ENCODE data around the gene RNF215. TPM values are rescaled to one million over a fixed set of nuclear protein-coding genes. Genes with fewer than 3 reads are reported as not detected.

The RNF215 gene
- total RNA-seq, 2 experiments from 2014 or later, result 7.1 to 7.2 TPM

- no peak overlapping the region for H3K4me3 Mint-ChIP-seq
- H3K36me3 Mint-ChIP-seq (ENCODE audit: low read depth), result no peaks in the 10 kb centered on the region
- no peak for TF ChIP-seq CTCF (IDR thresholded peaks at IDR 0.05)
- ChIA-PET CTCF (interaction anchor here (0.9 to 1.1 kb wide), 2 partner anchors 18 to 85 kb away, joined by 3 to 4 read pairs; no protein-coding TSS in a partner anchor), POLR2A (interaction anchor here (0.9 to 1.2 kb wide), 3 partner anchors 12 to 86 kb away, joined by 3 read pairs; no protein-coding TSS in a partner anchor)
- ATAC-seq (no peak), DNase-seq (no peak)
- H3K27me3 Mint-ChIP-seq, result no peaks in the 10 kb centered on the region
- no peak overlapping the region for H3K27ac Mint-ChIP-seq
- intact Hi-C loops (cut with micrococcal nuclease), result no loop called here
- H3K9me3 Mint-ChIP-seq, result no peaks in the 10 kb centered on the region
- no peaks in the 10 kb centered on the region for H3K4me1 Mint-ChIP-seq (ENCODE audit: low read depth)
These were observed 13.6 kb downstream of the RNF215 start for GRCh38 chr22:30373331-30374325.

GRCh38 chr22:30372915-30373314 lies 14.3 kb downstream of the RNF215 start:
- POLR2A ChIA-PET, result interaction anchor here (1.0 kb wide), 1 partner anchor 13 kb away, joined by 3 read pairs; no protein-coding TSS in a partner anchor
- no peaks in the 10 kb centered on the region for H3K27me3 Mint-ChIP-seq
- no peaks in the 10 kb centered on the region for H3K9me3 Mint-ChIP-seq
- CTCF ChIA-PET, result no interaction called here
- no peak for TF ChIP-seq CTCF (IDR thresholded peaks at IDR 0.05)
- ATAC-seq (no peak), DNase-seq (no peak)
- no peak overlapping the region for H3K27ac Mint-ChIP-seq
- H3K4me3 Mint-ChIP-seq, result no peak overlapping the region
- H3K36me3 Mint-ChIP-seq (ENCODE audit: low read depth), result no peaks in the 10 kb centered on the region
- intact Hi-C loops (cut with micrococcal nuclease), result no loop called here
- H3K4me1 Mint-ChIP-seq (ENCODE audit: low read depth), result no peaks in the 10 kb centered on the region

GRCh38 chr22:30371981-30372380 lies 15.2 kb downstream of the RNF215 start:
- Mint-ChIP-seq H3K9me3 (no peaks in the 10 kb centered on the region), H3K4me3 (no peak overlapping the region), H3K36me3 (ENCODE audit: low read depth) (no peaks in the 10 kb centered on the region), H3K4me1 (ENCODE audit: low read depth) (no peaks in the 10 kb centered on the region), H3K27ac (no peak overlapping the region), H3K27me3 (no peaks in the 10 kb centered on the region)
- intact Hi-C loops (cut with micrococcal nuclease), result no loop called here
- ChIA-PET CTCF (no interaction called here), POLR2A (no interaction called here)
- no peak for DNase-seq
- TF ChIP-seq CTCF (IDR thresholded peaks at IDR 0.05), result no peak
- ATAC-seq, result no peak

- Mint-ChIP-seq H3K27me3 (no peaks in the 10 kb centered on the region), H3K9me3 (no peaks in the 10 kb centered on the region), H3K4me3 (no peak overlapping the region), H3K36me3 (ENCODE audit: low read depth) (no peaks in the 10 kb centered on the region), H3K4me1 (ENCODE audit: low read depth) (no peaks in the 10 kb centered on the region), H3K27ac (no peak overlapping the region)
- no peak for DNase-seq
- TF ChIP-seq CTCF (IDR thresholded peaks at IDR 0.05), result no peak
- CTCF ChIA-PET, result no interaction called here
- POLR2A ChIA-PET, result no interaction called here
- intact Hi-C loops (cut with micrococcal nuclease), result no loop called here
- no peak for ATAC-seq
These were observed 15.9 kb downstream of the RNF215 start for GRCh38 chr22:30371321-30371720.

GRCh38 chr22:30370641-30371230 lies 16.5 kb downstream of the RNF215 start:
- intact Hi-C loops (cut with micrococcal nuclease), result no loop called here
- Mint-ChIP-seq H3K4me3 (no peak overlapping the region), H3K27me3 (no peaks in the 10 kb centered on the region), H3K4me1 (ENCODE audit: low read depth) (no peaks in the 10 kb centered on the region), H3K9me3 (no peaks in the 10 kb centered on the region), H3K36me3 (ENCODE audit: low read depth) (no peaks in the 10 kb centered on the region), H3K27ac (no peak overlapping the region)
- DNase-seq (no peak), ATAC-seq (no peak)
- ChIA-PET CTCF (interaction anchor here (4.9 kb wide), 1 partner anchor 83 kb away, joined by 19 read pairs; no protein-coding TSS in a partner anchor), POLR2A (no interaction called here)
- TF ChIP-seq CTCF (IDR thresholded peaks at IDR 0.05), result no peak

All from activated CD8-positive, alpha-beta T cell treated with anti-CD3 and anti-CD28 coated beads for 36 hours (primary cell).